ENCODE results near the gene AHCYL1.

GRCh38 chr1:109942434-109942833 is 42.1 kb upstream of the AHCYL1 start:
- TF ChIP-seq ZNF274 (IDR thresholded peaks at IDR 0.05; ENCODE audit: low read depth, low read length), result no peak
- no peak for TF ChIP-seq YY1 (IDR thresholded peaks at IDR 0.05; ENCODE audit: insufficient read depth, insufficient read length)
